HepG2 (cell line): ENCODE results near the gene NTSR2. TPM values are rescaled to one million over a fixed set of nuclear protein-coding genes. Genes with fewer than 3 reads are reported as not detected.

Experiments
- ATAC-seq: fragments of 200-7000 bp; cut with Tn5 transposase; 3 replicates; pipeline ENCODE4 v1.9.1; 2020; ENCODE audit warnings: mild to moderate bottlenecking, moderate library complexity
- BruUV-seq: library from RNA; stranded (reverse); fragments of 400-500 nt; replicated peaks from 2 replicates; lab custom pipeline; 2021; lab: Mats Ljungman, UMichigan
- CTCF ChIA-PET: fragments of 300-600 bp; formaldehyde crosslinking; extraction: SDS; loops from one replicate; lab custom pipeline; 2021; ENCODE audit warnings: low total read pairs, inconsistent platforms, low intra/inter-chr PET ratio; lab: Yijun Ruan, JAX
- POLR2A ChIA-PET: fragments of 350-600 bp; sonication (Branson Sonifier 250); formaldehyde crosslinking; loops from one replicate; lab custom pipeline; 2020; ENCODE audit warnings: antibody characterized with exemption, inconsistent platforms; lab: Yijun Ruan, JAX
- DNase-seq: peaks from one replicate; pipeline ENCODE4 v3.0.0-alpha.2; 2015; ENCODE audit warnings: low spot score
- FAIRE-seq: peaks from 3 replicates; lab custom pipeline; 2011; peaks lifted over from hg19 to GRCh38; lab: Jason Lieb, UNC
- H2AFZ ChIP-seq: one replicate; pipeline ENCODE4 v1.6.1; 2011; ENCODE audit warnings: low read length, inconsistent platforms
- H3K27ac ChIP-seq: fragments of 300-600 bp; 3 replicates; pipeline ENCODE4 v1.8.0; 2011; ENCODE audit warnings: mixed run types, mild to moderate bottlenecking, mixed read lengths, low read length, inconsistent platforms; ENCODE audit not compliant: insufficient read depth; ENCODE audit errors: extremely low read length
- H3K27me3 ChIP-seq, 2 experiments: fragments of 200-600 bp in 1 of 2; 2 replicates in 1 of 2; 3 replicates in 1 of 2; pipeline versions ENCODE4 v1.6.0 to v1.8.0; 2011; ENCODE audit warnings: low read length in 2 of 2, mild to moderate bottlenecking in 2 of 2, moderate library complexity in 2 of 2, inconsistent platforms in 1 of 2; ENCODE audit not compliant: insufficient read depth in 2 of 2, control insufficient read depth in 1 of 2
- H3K36me3 ChIP-seq, 2 experiments: fragments of 200-600 bp in 1 of 2; replicated peaks in 1 of 2; 2 replicates in 1 of 2; 3 replicates in 1 of 2; pipeline versions ENCODE4 v1.5.1 to v1.8.0; 2011; ENCODE audit warnings: low read length in 2 of 2, inconsistent platforms in 1 of 2; ENCODE audit not compliant: insufficient read depth in 2 of 2, control insufficient read depth in 1 of 2
- H3K4me1 ChIP-seq: 2 replicates; pipeline ENCODE4 v1.5.1; 2012; ENCODE audit warnings: low read length, inconsistent platforms; ENCODE audit not compliant: insufficient read depth
- H3K4me2 ChIP-seq: 2 replicates; pipeline ENCODE4 v1.6.0; 2011; ENCODE audit warnings: low read depth, low read length, inconsistent platforms
- H3K4me3 ChIP-seq, 3 experiments: fragments of 200-600 bp in 1 of 3; sonication (generic), shearing (Covaris generic) in 1 of 3; replicated peaks in 1 of 3; 2 replicates each; pipeline ENCODE4 v1.5.1; 2011 to 2016; ENCODE audit warnings: low read length in 3 of 3, inconsistent platforms in 2 of 3, low read depth in 2 of 3, mild to moderate bottlenecking in 2 of 3, control low read depth in 1 of 3, mixed read lengths in 1 of 3; ENCODE audit not compliant: insufficient read depth in 1 of 3
- H3K79me2 ChIP-seq: one replicate; pipeline ENCODE4 v1.6.1; 2011; ENCODE audit warnings: low read length, inconsistent platforms; ENCODE audit not compliant: insufficient read depth
- H3K9ac ChIP-seq: 2 replicates; pipeline ENCODE4 v1.6.0; 2011; ENCODE audit warnings: mild to moderate bottlenecking, low read depth, low read length, inconsistent platforms; ENCODE audit not compliant: insufficient read depth
- H3K9me3 ChIP-seq: 2 replicates; pipeline ENCODE4 v1.5.1; 2012; ENCODE audit warnings: mild to moderate bottlenecking, low read length
- H4K20me1 ChIP-seq: 2 replicates; pipeline ENCODE4 v1.6.0; 2011; ENCODE audit warnings: inconsistent platforms, mild to moderate bottlenecking, low read length, moderate library complexity; ENCODE audit not compliant: insufficient read depth
- CREB1 ChIP-seq, 2 experiments: fragments of 450-650 bp in 1 of 2; IDR thresholded peaks; 2 replicates each; pipeline ENCODE4 v1.6.1; 2016 to 2017; ENCODE audit warnings: control low read depth in 1 of 2, mild to moderate bottlenecking in 1 of 2, missing compliant biosample characterization in 1 of 2, missing genetic modification characterization in 1 of 2
- MNT ChIP-seq: fragments of 450-650 bp; IDR thresholded peaks from 2 replicates; pipeline ENCODE4 v1.6.1; 2016
- NCOA5 ChIP-seq: sonication (generic); formaldehyde crosslinking; IDR thresholded peaks from 2 replicates; pipeline ENCODE4 v1.4.0; 2020; ENCODE audit warnings: missing genetic modification reagents
- PRPF4 ChIP-seq: fragments of 200-400 bp; formaldehyde crosslinking; IDR thresholded peaks from 2 replicates; pipeline ENCODE4 v1.6.1; 2016; ENCODE audit warnings: low read length, low read depth; ENCODE audit not compliant: poor library complexity, severe bottlenecking
- SRY ChIP-seq: sonication (generic); formaldehyde crosslinking; IDR thresholded peaks from 2 replicates; pipeline ENCODE4 v1.8.0; 2022; ENCODE audit warnings: mild to moderate bottlenecking, missing genetic modification reagents
- ZBTB33 ChIP-seq: sonication (generic); formaldehyde crosslinking; IDR thresholded peaks from 2 replicates; pipeline ENCODE4 v1.4.0; 2020; ENCODE audit warnings: missing genetic modification reagents
- ZNF589 ChIP-seq: sonication (generic); formaldehyde crosslinking; conservative IDR thresholded peaks from 2 replicates; pipeline ENCODE4 v1.8.0; 2022; ENCODE audit warnings: mild to moderate bottlenecking, moderate library complexity, missing genetic modification reagents
- ZNF687 ChIP-seq: sonication (generic); formaldehyde crosslinking; IDR thresholded peaks from 2 replicates; pipeline ENCODE4 v1.5.1; 2020; ENCODE audit warnings: mild to moderate bottlenecking, missing genetic modification reagents, moderate library complexity
- WGBS: methylation state at CpG from one replicate; pipeline ENCODE4 v1.1.6; 2017; ENCODE audit warnings: low lambda C conversion rate; 5-methylcytosine and 5-hydroxymethylcytosine counted together
- in situ Hi-C: cut with HindIII; loops from 2 replicates; pipeline ENCODE4 v1.10.0; 2017; ENCODE audit warnings: low pct_unique_long_range_greater_than_20kb; ENCODE audit not compliant: extremely low pct_ligation_motif_present
- intact Hi-C: fragments of 100-400 bp; cut with micrococcal nuclease; formaldehyde crosslinking; loops from one replicate; pipeline ENCODE4 v1.10.0; 2022; ENCODE audit not compliant: unreplicated experiment
- polyA plus RNA-seq, 8 experiments: library from polyadenylated mRNA; depleted of rRNA in 3 of 8; stranded (reverse) in 7 of 8; unstranded in 1 of 8; fragments of >200 nt; fragmentation: Illumina TruSeq in 4 of 8; extraction: Trizol in 4 of 8; gene quantifications; 2 replicates each; pipeline versions ENCODE4 v1.2.1 to v1.2.3, GENCODE V29; 2011 to 2016; ENCODE audit warnings: low read depth in 4 of 8, missing spikeins in 1 of 8, mixed read lengths in 1 of 8; ENCODE audit not compliant: insufficient read depth in 1 of 8
- total RNA-seq, 5 experiments: library from RNA; depleted of rRNA; stranded (reverse); fragments of >200 nt; fragmentation: Illumina TruSeq; extraction: Trizol; gene quantifications; 2 replicates each; pipeline ENCODE4 v1.2.3, GENCODE V29; 2016; ENCODE audit warnings: low read depth in 1 of 5

Gene NTSR2
- total and polyA plus RNA-seq, 2 of the 13 experiments (the other 11 are each of a cell fraction or from before 2014, with no cell fraction given), result not detected

- FAIRE-seq, result no peak
Observed at GRCh38 chr2:11657646-11658045, 12.3 kb downstream of the NTSR2 start.

GRCh38 chr2:11657195-11657594 is 12.8 kb downstream of the NTSR2 start:
- H3K36me3 ChIP-seq, result no peaks in the 10 kb centered on the region
- no peak for FAIRE-seq
- peaks cover 19% of the 10 kb centered on the region for H3K4me1 ChIP-seq
- H3K27me3 ChIP-seq, result peaks cover 7 to 64% of the 10 kb centered on the region in 2 experiments; a peak in 4 of 5 replicates
- WGBS, result 54% methylated on average over 11 of the region's 11 CpGs
- no peak overlapping the region for H2AFZ ChIP-seq
- peak; percentile 15 for ATAC-seq
- H4K20me1 ChIP-seq, result no peaks in the 10 kb centered on the region
- BruUV-seq, result no TSS peak
- no peak for DNase-seq
- ChIA-PET POLR2A (no interaction called here), CTCF (no interaction called here)
- in situ Hi-C loops, result no loop called here
- intact Hi-C loops, result no loop called here
- H3K4me3 ChIP-seq, result no peak overlapping the region
- no peaks in the 10 kb centered on the region for H3K79me2 ChIP-seq
- no peak overlapping the region for H3K27ac ChIP-seq
- H3K9ac ChIP-seq, result no peak overlapping the region
- no peaks in the 10 kb centered on the region for H3K9me3 ChIP-seq
- H3K4me2 ChIP-seq, result no peak overlapping the region
- TF ChIP-seq CREB1 (IDR thresholded peaks at IDR 0.05) (peak; percentile 49; the same call in 1 of the 2 replicates), CREB1 (CRISPR knock-in tag; IDR thresholded peaks at IDR 0.05) (no peak), ZNF687 (CRISPR knock-in tag) (0 out of 2 replicates have a peak, but pooled peaks have one; percentile 4), MNT (peak; percentile 93), SRY (CRISPR knock-in tag) (no peak)

More at GRCh38 chr2:11657646-11658045, 12.3 kb downstream of the NTSR2 start:
- Histone ChIP-seq H3K4me3 (no peak overlapping the region), H4K20me1 (no peaks in the 10 kb centered on the region), H3K4me2 (no peak overlapping the region), H3K9ac (no peak overlapping the region), H3K36me3 (no peaks in the 10 kb centered on the region), H3K4me1 (peaks cover 19% of the 10 kb centered on the region), H3K27ac (no peak overlapping the region), H3K9me3 (peaks cover under 1% of the 10 kb centered on the region; the same call in 1 of the 2 replicates), H3K79me2 (no peaks in the 10 kb centered on the region), H2AFZ (no peak overlapping the region), H3K27me3 (peaks cover 7 to 60% of the 10 kb centered on the region in 2 experiments; a peak in 4 of 5 replicates)
- in situ Hi-C loops, result no loop called here
- ATAC-seq (peak; percentile 14), DNase-seq (no peak)
- POLR2A ChIA-PET, result no interaction called here
- CTCF ChIA-PET, result no interaction called here
- WGBS, result 47% methylated on average over 9 of the region's 11 CpGs
- TF ChIP-seq PRPF4, result no peak
- no peak for TF ChIP-seq NCOA5
- 0 out of 2 replicates have a peak, but pooled peaks have one; percentile 31 for TF ChIP-seq ZBTB33 (CRISPR knock-in tag)
- TF ChIP-seq ZNF589 (CRISPR knock-in tag), result no peak
- no TSS peak for BruUV-seq
- intact Hi-C loops, result no loop called here
